HG03439 (cell line): ENCODE measurements around the gene HADH.
"Not testable (repeated sequence)": the region's sequence is repeated elsewhere in the genome, so short reads cannot be mapped to it uniquely, and the experiment has no call there.

Experiments used
- ATAC-seq: cut with Tn5 transposase; IDR thresholded peaks from one replicate; pipeline ENCODE4 v1.9.1; 2021; ENCODE audit warnings: mild to moderate bottlenecking, moderate library complexity; ENCODE audit not compliant: unreplicated experiment

HADH gene

DNA sequence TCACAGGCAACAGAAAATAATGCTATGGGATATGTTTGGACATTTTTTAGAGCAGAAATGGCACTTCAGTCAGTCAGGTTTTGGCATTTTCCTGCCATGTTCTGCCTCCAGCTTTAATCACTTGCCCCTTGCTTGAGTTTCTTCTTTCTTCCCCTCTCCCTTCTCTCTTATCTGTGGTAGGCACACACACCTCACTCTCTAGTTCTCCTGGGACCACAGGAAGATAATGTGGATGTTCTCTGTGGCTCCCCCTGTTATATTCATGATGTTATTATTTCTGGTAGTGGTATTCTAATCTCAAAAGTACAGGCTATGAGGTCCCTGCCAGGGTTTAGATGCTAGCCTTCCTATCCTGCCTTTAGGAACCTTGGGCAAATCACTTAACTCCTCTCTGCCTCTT, 5.2 kb downstream of the HADH start:
- ATAC-seq = no peak

DNA sequence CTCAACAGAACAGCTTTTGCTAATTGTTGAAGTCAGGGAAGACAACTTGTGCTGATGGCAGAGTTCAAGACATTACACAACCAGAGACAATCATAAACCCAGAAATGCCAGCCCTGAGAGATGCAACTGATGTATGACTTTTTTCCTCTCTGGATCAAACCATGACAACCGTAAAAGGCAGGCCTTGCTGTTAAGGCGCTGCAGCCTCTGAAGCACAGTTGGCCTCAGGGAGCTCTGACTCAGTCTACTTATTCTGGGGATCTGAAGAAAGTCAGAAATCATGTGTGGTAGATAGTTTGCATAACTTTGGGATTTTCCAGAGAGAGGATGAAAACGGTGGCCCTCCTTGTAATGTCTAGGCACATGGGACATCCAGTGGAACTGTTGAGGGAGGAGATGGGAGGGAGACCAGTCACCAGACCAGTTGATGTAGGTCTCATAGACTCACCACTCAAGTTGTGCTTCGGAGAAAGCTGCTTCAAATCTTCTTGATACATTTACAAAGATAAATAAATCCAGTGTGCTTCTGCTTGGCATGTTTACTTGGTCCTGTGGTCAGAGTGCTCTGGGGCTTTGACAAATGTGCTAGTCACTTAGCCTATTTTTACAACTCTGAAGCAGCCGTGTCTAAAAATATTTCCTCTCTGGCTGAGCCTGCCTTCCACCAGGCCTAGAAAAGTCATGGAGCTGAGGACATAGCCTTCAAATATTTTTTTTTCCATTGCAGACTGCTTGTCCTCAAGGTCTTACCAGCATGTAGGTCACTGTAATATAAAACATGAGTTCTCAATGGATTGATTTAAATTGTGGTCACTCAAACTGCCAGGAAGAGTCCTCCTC, 7.5 kb downstream of the HADH start:
- no peak for ATAC-seq

DNA sequence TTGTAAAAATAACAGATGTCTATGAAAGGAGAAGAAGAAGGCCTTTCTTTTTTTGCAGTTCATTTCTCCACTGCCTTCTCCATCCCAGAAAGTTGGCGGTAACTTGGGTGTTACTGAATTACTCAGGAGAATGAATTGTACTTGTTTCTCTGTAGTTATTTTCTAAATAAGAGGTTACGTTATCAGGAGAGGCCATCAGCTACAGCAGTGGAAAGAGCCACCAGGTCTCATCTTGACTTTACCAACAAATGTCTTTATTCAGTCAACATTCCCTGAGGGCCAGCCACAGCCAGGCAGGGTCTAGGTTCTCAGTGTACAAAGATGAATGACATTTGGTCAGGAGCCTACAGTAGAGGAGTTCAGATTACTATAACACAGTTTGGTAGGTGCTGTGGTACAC, 8.1 kb downstream of the HADH start:
- ATAC-seq = no peak

DNA sequence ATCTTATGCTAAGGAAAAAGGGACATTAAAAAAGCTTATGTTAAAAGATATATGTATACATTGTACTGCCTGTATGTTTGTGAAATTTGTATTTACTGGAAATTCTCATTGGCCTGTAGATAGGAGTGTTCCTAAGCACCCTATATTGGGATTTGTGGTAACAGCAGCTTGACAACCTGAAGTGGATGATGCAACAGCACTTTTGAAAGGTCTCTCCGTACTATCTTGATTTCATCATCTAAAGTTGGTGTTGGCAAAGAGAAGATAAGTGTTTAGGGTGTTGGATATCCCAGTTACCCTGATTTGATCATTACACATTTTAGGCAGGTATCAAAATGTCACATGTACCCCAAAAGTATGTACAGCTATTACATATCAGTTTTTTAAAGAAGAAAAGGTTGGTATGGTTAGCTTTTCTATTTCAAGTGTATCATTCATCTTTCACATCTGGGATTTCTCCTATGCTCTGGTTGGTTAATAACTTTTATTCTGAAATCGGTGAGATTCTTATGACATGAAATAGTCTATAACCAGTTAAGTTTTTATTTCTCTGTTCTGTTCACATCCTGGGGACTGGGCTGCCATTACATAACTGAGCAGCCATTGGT, 10.3 kb downstream of the HADH start:
- ATAC-seq = no peak

DNA sequence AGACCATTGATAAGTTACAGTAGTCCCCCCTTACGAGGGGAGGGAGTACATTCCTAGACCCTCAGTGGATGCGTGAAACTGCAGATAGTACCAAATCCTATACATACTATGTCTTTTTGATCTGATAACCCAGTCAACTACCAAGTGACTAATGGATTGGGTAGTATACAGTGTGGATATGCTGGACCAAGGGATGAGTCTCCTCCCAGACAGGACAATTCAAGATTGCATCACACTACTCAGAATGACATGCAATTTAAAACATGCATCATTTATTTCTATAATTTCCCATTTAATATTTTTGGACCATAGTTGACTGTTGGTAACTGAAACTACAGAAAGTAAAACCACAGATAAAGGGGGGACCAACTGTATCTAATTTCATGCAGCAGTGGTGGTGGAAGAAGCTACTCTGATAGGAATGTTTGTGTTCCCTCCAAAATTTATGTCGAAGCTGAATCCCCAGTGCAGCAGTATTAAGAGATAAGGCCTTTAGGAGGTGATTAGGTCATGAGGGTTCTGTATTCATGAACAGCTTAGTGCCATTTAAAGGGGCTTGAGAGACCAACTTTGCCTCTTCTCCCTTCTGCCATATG, 11.9 kb downstream of the HADH start:
- no peak for ATAC-seq

DNA sequence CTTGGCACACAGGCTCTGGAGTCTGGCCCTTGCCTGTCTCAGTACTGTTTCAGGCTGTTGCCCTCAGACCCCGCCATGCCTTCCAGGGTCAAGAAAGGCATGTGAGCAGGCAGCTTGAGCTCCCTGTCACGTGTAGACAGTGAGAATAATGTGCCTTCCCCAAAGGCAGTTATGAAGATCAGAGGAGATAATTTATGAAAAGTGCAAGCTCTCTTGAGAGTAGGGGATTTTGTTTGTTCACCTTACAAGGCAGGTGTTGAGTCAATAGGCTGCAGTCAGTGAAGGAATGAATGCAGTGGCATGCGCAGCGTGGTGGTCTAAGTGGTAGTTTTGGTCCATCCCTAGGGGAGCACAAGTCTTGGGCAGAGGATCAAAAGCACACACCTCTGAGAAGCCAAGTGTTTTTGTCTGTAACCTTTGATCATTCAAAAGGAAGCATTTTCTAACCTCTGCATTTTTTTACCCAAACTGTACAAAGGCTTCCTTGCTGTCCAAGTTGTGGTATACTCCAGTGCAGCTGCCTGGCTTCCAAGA, 14.4 kb downstream of the HADH start:
- no peak for ATAC-seq

DNA sequence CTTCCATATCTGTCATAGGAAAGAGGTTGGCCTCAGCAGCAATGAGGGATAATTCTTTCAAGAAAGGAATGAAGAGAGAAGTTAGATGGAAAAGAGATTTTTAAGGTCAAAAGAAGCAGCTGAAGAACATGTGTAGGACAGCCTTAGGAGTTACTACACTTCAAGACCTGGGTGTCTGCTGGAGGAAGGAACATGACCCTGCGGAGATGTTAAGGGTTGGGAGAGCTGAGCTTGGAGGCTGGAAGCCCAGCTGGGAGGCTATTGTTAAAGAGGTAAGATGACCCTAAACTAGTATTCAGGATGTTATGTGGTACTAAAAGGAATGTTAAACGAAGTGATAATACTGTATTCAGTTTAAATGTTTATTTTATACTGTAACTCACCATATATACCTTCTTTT, 15.0 kb downstream of the HADH start:
- no peak for ATAC-seq

DNA sequence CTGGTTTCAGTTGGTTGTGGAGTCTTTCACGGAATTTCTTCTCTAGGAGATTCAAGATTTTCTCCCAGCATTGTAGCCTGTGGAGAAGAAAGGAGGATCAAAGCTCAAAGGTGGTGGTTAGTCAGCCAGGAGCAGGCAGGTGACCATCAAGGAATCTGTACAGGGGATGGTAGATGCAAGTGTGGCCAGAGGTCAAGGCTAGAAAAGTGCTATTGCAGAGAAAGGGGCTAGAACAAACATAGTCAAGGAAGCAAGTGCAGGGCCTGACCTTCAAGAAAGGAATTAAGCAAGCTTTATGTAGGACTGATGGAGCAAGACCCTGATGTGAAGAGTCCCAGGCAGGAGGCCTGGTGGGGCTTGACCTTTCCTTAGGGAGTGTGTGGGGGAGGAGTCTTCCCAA, 16.1 kb downstream of the HADH start:
- ATAC-seq = no peak

DNA sequence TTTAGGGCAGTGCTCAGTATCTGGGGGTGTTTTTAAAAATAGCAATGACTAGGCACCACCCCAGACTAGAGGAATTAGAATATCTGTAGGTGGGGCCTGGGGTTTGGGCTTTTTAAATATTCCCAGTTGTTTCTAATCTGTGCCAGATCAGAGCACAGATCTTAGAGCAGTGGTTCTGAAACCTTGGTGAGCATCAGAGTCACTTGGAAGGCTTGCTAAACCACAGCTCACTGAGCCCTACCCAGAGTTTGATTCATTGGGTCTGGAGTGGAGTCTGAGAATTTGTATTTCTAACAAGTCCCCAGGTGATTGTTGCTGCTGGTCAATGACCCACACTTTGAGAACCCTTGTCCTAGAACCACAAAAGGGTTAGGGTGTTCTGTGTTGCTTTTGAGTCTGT, 16.7 kb downstream of the HADH start:
- no peak for ATAC-seq

DNA sequence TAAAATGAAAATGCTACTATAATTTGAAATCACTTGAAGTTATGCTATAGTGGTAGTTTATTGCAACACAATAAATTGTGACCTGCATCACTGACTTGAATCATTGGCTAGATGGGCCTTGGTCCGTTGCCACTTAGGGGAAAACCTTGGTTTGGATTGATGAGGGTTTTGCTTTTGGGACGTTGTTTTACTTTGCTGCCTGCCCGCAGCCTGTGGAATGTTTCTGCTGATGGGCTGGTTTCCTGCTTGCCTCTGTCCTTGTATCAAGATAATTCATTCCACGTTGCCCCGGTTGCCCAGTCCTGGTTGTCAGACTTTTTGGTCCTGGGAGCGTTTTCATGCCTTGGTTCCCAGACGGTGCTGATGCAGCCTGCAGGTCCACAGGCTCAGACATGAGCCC, 18.3 kb downstream of the HADH start:
- ATAC-seq = no peak

DNA sequence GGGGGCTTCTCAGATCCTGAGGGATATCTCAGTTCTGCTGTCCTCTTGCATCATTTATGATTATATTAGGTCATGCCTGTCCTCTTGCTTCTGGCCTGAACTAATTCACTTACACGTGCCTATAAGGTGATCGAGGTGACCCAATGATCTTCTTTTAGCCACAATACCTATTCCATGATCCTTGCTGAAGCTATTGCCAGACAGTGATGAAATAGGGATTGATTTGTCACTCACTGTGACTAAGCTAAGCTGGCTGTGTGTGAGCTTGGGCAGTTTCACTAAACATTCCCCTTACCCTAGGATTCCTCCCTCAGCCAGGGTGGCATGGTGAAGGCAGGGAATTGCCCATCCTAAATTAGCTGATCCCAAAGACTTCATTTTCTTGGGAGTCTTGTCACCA, 19.0 kb downstream of the HADH start:
- no peak for ATAC-seq

DNA sequence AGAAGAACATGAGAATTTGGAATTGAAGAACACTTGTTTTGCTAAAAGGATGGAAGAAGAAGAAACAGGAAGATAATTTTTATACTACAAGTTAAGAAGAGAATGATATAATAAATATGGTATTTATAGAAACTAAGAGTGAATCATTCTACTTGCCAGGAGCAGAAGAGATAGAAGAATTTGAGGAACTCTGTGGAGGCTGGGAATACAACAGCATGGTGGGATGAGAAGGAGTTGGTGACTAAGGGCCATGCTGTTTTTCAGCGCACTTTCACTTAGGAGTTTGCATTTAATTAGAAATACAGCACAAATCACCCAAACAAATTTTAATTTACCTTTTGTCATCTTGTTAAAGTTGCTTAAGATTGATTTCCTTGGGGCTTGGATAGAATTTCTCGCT, 20.5 kb downstream of the HADH start:
- no peak for ATAC-seq

DNA sequence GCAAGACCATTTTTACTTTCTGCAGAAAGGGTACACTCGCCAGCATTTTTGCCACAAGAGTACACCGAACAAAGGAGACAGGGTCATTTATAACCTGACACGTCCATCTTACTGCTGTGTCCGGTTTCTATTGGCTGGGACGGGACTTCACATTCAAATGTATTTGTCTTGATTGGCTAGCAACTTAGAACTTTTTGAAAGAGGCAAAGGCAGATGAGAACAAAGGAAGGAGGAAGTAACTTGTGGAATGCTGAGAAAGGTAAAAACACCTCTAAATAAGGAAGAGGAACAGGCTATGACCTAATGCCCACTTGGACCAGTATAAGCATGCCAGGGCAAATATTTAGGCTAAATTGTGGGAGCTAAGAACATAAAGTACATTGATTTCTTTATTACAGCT, 22.7 kb downstream of the HADH start:
- not testable (repeated sequence) for ATAC-seq

DNA sequence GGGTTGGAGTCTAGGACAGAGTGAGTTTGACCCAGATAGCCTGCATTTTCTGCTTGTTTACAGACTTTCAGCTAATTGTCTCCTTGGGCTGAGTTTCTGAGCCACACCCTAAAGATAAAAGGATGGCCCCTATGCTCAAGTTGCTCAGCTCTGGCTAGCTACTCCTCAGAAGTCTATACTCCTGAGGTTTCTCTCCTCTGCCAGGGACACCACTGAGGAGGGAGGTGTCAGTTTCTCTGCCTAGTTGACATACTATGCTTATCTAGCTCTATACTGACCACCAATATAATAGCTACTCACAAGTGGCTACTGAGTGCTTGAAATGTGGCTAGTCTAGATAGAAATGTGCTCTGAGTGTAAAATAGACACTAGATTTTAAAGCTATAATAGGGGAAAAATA, 23.6 kb downstream of the HADH start:
- no peak for ATAC-seq

DNA sequence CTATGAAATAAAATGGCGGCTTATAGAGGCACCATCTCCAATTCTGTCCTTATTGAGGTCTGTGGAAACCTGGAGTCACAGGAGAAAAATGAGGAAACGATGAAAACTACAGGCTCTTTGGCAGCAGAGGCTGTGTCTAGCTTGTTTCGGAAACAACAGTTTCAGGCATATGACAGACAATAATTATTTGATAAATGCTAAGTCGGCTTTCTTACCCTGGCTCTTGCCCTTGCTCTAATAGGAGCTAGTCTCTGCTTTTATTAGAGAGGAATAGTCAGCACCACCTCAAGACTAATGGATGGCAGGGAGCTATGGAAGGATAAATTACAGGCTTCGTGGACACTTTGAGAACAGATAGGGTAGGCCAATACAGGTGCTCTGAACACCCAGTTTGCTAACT, 24.3 kb downstream of the HADH start:
- no peak for ATAC-seq

DNA sequence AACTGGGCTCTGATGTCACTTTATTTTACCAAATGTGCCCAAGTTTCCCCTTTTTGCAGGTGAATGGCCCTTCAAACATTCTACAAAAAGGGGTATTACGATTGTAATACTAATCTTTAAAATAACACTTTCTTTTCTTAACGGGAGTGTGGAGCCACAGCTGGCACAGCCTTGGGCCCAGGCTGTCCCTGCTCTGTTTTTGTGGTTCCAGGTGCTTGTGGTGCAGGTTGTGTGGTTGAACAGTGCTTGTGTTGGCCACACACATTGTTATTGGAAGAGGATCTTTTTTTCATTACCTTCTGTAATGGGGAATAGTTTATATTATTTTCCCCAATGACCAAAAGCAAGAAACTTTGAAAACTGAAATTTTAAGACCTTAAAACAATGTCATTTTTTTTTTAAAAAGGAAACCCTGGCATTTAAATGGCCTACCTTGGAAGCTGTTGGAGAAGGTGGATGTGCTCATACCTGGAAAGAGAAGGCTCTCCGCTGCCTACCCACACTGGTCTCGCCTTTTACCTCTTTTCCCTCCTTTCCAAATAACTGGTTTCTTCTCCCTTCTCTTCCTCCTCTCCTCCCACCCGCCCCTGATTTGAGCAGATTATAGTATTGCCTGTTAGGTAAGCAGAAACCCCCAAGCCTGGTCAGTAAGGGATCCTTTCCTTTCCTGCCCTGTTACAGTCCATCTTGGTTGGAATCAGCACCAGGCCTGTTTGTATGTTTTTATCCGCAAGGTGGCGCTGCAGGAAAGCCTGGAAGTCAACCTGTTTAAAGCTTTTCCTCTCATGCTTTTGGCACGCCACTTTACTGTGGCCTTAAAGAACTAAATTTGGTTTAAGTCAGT, 28.6 kb downstream of the HADH start:
- ATAC-seq = peak; percentile 72

DNA sequence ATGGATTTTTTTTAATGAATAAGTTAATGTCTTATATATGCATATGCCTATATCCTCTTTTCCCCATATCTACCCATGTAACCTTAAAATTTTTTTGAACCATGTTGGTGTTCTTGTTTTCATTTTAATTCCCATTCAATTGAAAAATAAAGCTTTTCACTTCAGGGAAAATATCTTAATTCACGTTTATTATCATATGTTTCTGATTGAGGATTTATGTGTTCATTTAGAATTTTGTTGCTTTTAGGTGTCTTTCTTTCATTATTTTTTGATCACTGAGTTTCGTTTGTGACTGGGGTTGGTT, 29.1 kb downstream of the HADH start:
- no peak for ATAC-seq

DNA sequence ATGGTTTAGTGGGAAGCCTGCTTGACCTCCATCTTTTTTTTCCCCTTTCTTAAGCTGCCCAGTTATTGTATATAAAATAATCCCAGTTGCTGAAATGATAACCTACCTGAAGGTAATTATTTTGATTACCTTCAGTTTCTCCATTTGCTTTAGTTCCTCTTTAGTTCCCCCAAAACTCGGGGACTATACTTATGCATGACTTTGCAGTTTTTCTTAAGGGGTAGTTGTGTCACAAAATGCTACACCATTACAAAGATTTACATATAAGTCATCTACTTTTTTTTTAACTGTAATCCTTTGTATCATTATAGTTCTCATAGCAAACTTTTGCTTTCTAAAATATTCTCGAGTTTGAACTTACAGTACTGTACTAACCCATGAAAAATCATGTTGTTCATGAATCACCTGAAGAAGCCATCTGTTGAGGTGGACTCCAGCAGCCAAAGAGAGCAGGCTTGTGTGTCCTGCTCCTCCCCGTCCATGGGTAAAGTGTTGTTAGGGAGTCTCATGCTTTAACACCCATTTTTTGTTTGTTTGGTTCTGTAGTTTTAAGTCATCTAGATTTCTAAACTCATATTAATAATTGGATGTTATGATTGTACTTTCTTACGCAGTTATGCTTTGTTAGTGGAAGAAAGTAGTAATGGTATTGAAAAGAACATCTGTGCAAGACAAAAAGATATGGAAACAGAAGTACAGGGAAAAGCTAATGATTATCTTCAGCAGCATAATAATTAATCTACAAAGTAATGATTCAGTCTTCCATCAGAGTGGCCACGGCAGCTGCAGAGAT, 34.6 kb downstream of the HADH start:
- ATAC-seq = no peak

DNA sequence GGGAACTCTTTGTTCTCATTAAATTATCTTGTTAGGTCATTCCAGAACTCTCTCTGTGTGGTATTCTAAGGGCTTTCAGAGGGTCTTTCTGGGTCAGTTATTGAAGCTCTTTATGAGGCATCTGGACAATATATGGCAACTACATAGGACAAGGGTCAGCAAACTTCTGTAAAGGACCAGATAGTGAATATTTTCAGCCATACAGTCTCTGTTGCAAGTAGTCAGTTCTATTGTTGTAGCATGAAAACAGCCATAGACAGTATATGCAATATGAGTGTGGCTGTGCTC, 35.1 kb downstream of the HADH start:
- no peak for ATAC-seq

DNA sequence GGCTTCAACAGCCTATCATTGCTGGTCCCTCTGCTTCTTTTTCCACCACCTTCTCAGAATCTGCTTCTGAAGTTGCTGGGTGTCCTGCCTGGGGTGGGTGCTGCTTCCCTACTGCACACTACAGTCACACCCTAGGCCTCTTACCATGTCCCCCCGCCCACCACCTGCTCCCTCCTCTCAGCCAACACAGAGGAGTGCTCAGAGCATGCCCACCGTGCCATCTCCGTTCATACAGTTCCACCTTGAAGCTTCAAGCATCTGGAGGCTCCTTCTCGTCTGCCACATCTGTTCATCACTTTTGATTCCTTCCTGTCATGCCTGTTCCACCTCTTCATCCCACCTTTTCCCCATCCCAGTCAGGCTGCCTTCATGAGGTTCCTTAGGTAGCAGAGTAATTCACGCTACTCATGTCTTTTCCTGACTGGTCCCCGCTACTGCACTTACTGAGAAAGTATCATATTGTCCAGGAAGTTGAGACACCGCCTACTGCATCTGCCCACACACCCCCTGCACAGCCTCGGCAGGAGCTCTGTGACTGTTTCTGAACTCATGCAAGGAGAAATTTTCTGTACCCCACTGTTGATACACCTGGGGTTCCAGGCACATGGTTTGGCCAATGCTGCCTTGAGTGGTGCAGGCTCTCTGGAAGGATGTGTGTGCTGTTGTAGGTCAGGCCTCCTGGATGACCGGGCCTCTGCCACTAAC, 39.5 kb downstream of the HADH start:
- ATAC-seq = no peak
